ENCODE data around the gene MAP3K6.

Gene MAP3K6

GRCh38 chr1:27358928-27359313 is 7.8 kb downstream of the MAP3K6 start:
- peaks cover 15% of the 10 kb centered on the region; the same call in 1 of the 2 replicates for H3K4me1 ChIP-seq (ENCODE audit: insufficient read depth, low read length)
- no peaks in the 10 kb centered on the region for H3K36me3 ChIP-seq (ENCODE audit: insufficient read depth, low read length)
- no peaks in the 10 kb centered on the region for H3K9me3 ChIP-seq (ENCODE audit: control insufficient read depth, insufficient read depth, low read length)
- no peak overlapping the region for H3K9ac ChIP-seq (ENCODE audit: low read depth, low read length)

- H3K4me1 ChIP-seq (ENCODE audit: insufficient read depth, low read length): peaks cover 15% of the 10 kb centered on the region; the same call in 1 of the 2 replicates
- no peaks in the 10 kb centered on the region for H3K36me3 ChIP-seq (ENCODE audit: insufficient read depth, low read length)
- H3K9ac ChIP-seq (ENCODE audit: low read depth, low read length): no peak overlapping the region
- no peaks in the 10 kb centered on the region for H3K9me3 ChIP-seq (ENCODE audit: control insufficient read depth, insufficient read depth, low read length)
Observed at GRCh38 chr1:27358038-27358927, 8.5 kb downstream of the MAP3K6 start.

- Histone ChIP-seq H3K36me3 (ENCODE audit: insufficient read depth, low read length) (no peaks in the 10 kb centered on the region), H3K4me1 (ENCODE audit: insufficient read depth, low read length) (peaks cover 15% of the 10 kb centered on the region; the same call in 1 of the 2 replicates), H3K9me3 (ENCODE audit: control insufficient read depth, insufficient read depth, low read length) (no peaks in the 10 kb centered on the region), H3K9ac (ENCODE audit: low read depth, low read length) (peak overlapping the region; percentile 35; the same call in 1 of the 2 replicates)
Observed at GRCh38 chr1:27357281-27358037, 9.3 kb downstream of the MAP3K6 start.

- H3K4me1 ChIP-seq (ENCODE audit: insufficient read depth, low read length): peaks cover 15% of the 10 kb centered on the region; the same call in 1 of the 2 replicates
- H3K9ac ChIP-seq (ENCODE audit: low read depth, low read length): peak overlapping the region; percentile 35; the same call in 1 of the 2 replicates
- no peaks in the 10 kb centered on the region for H3K9me3 ChIP-seq (ENCODE audit: control insufficient read depth, insufficient read depth, low read length)
- no peaks in the 10 kb centered on the region for H3K36me3 ChIP-seq (ENCODE audit: insufficient read depth, low read length)
Observed at GRCh38 chr1:27356619-27357280, 10.0 kb downstream of the MAP3K6 start.

- H3K9me3 ChIP-seq (ENCODE audit: control insufficient read depth, insufficient read depth, low read length): no peaks in the 10 kb centered on the region
- no peaks in the 10 kb centered on the region for H3K36me3 ChIP-seq (ENCODE audit: insufficient read depth, low read length)
- H3K4me1 ChIP-seq (ENCODE audit: insufficient read depth, low read length): peaks cover 15% of the 10 kb centered on the region; the same call in 1 of the 2 replicates
- no peak overlapping the region for H3K9ac ChIP-seq (ENCODE audit: low read depth, low read length)
Observed at GRCh38 chr1:27356277-27356618, 10.5 kb downstream of the MAP3K6 start.

GRCh38 chr1:27355683-27356082 is 11.1 kb downstream of the MAP3K6 start:
- H3K9me3 ChIP-seq (ENCODE audit: control insufficient read depth, insufficient read depth, low read length): no peaks in the 10 kb centered on the region
- H3K4me1 ChIP-seq (ENCODE audit: insufficient read depth, low read length): peaks cover 15% of the 10 kb centered on the region; the same call in 1 of the 2 replicates
- no peak overlapping the region for H3K9ac ChIP-seq (ENCODE audit: low read depth, low read length)
- H3K36me3 ChIP-seq (ENCODE audit: insufficient read depth, low read length): no peaks in the 10 kb centered on the region

GRCh38 chr1:27353629-27354028 is 13.1 kb downstream of the MAP3K6 start:
- Histone ChIP-seq H3K4me1 (ENCODE audit: insufficient read depth, low read length) (peaks cover 8% of the 10 kb centered on the region; the same call in 1 of the 2 replicates), H3K36me3 (ENCODE audit: insufficient read depth, low read length) (no peaks in the 10 kb centered on the region), H3K9me3 (ENCODE audit: control insufficient read depth, insufficient read depth, low read length) (no peaks in the 10 kb centered on the region), H3K9ac (ENCODE audit: low read depth, low read length) (no peak overlapping the region)

GRCh38 chr1:27353166-27353565 is 13.6 kb downstream of the MAP3K6 start:
- H3K4me1 ChIP-seq (ENCODE audit: insufficient read depth, low read length): peaks cover 8% of the 10 kb centered on the region; the same call in 1 of the 2 replicates
- H3K9me3 ChIP-seq (ENCODE audit: control insufficient read depth, insufficient read depth, low read length): no peaks in the 10 kb centered on the region
- no peaks in the 10 kb centered on the region for H3K36me3 ChIP-seq (ENCODE audit: insufficient read depth, low read length)
- H3K9ac ChIP-seq (ENCODE audit: low read depth, low read length): no peak overlapping the region

GRCh38 chr1:27351541-27352107 is 15.1 kb downstream of the MAP3K6 start:
- Histone ChIP-seq H3K9me3 (ENCODE audit: control insufficient read depth, insufficient read depth, low read length) (no peaks in the 10 kb centered on the region), H3K4me1 (ENCODE audit: insufficient read depth, low read length) (peaks cover 16% of the 10 kb centered on the region; the same call in 1 of the 2 replicates), H3K9ac (ENCODE audit: low read depth, low read length) (peak overlapping the region; percentile 60), H3K36me3 (ENCODE audit: insufficient read depth, low read length) (no peaks in the 10 kb centered on the region)

GRCh38 chr1:27350663-27351540 is 15.9 kb downstream of the MAP3K6 start:
- no peaks in the 10 kb centered on the region for H3K9me3 ChIP-seq (ENCODE audit: control insufficient read depth, insufficient read depth, low read length)
- no peaks in the 10 kb centered on the region for H3K36me3 ChIP-seq (ENCODE audit: insufficient read depth, low read length)
- H3K4me1 ChIP-seq (ENCODE audit: insufficient read depth, low read length): peaks cover 11% of the 10 kb centered on the region; the same call in 1 of the 2 replicates
- H3K9ac ChIP-seq (ENCODE audit: low read depth, low read length): peak overlapping the region; percentile 60

GRCh38 chr1:27349784-27350662 is 16.7 kb downstream of the MAP3K6 start:
- no peaks in the 10 kb centered on the region for H3K36me3 ChIP-seq (ENCODE audit: insufficient read depth, low read length)
- H3K4me1 ChIP-seq (ENCODE audit: insufficient read depth, low read length): peaks cover 11% of the 10 kb centered on the region; the same call in 1 of the 2 replicates
- peak overlapping the region; percentile 41 for H3K9ac ChIP-seq (ENCODE audit: low read depth, low read length)
- H3K9me3 ChIP-seq (ENCODE audit: control insufficient read depth, insufficient read depth, low read length): no peaks in the 10 kb centered on the region

- peaks cover 11% of the 10 kb centered on the region; the same call in 1 of the 2 replicates for H3K4me1 ChIP-seq (ENCODE audit: insufficient read depth, low read length)
- no peaks in the 10 kb centered on the region for H3K36me3 ChIP-seq (ENCODE audit: insufficient read depth, low read length)
- no peaks in the 10 kb centered on the region for H3K9me3 ChIP-seq (ENCODE audit: control insufficient read depth, insufficient read depth, low read length)
- H3K9ac ChIP-seq (ENCODE audit: low read depth, low read length): peak overlapping the region; percentile 41
Observed at GRCh38 chr1:27348861-27349783, 17.6 kb downstream of the MAP3K6 start.

All from ES-I3 (cell line).